CD4-positive, alpha-beta T cell treated with Interleukin-15 for 1 hour (primary cell): Measurements from ENCODE around the gene MMP26.

Experiments used
- DNase-seq: peaks from one replicate; pipeline ENCODE4 v3.0.0-alpha.2; 2020

MMP26 gene

DNA sequence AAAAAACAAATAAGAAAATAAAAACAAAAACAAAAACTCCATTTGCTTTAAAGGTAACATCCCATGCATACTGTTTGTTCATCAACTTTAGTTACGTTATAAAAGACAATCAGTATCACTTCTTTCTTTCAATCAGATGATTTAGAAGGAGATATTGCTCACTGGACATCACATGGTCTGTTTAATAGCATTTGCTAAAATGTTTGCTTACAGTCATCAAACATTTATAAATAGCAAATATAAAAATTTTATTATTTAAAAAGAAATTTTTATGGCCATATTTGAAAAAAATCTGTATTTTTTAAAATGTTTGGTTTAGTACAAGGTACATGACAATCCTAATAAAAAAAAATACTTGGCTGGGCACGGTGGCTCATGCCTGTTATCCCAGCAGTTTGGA, 22.6 kb downstream of the MMP26 start:
- no peak for DNase-seq

DNA sequence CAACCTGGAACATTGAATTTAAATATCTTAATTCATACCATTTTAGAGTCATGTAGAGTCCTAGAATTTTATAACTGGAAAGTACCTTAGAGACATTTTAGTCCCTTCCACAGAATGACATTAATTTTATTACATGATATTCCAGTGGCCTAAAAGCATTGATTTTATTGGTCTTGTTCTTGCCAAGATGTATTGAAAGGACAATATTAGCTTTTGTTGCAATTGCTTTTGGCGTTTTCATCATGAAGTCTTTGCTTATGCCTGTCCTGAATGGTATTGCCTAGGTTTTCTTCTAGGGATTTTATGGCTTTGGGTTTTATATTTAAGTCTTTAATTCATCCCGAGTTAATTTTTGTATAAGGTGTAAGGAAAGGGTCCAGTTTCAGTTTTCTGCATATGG, 36.2 kb downstream of the MMP26 start:
- no peak for DNase-seq

- DNase-seq, result no peak
Observed at GRCh38 chr11:4748438-4748837, 43.9 kb downstream of the MMP26 start.

DNA sequence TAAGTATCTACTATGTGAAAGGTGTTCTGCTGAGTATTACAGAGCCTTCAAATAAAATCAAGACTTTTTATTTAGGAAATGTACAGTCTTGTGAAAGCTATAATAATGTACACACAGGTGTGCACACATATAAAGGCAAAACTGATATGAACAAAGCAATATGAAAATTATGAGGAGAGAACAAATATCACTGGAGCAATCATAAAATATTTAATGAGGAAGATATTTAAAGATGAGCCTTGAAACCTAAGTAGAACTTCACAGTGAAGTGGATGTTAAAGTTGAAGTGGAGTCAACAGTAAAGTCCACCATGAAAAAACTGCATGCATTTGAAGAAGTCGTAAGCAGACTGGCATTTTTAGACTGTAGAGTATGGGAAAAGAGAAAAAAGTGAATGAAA, 46.6 kb downstream of the MMP26 start:
- no peak for DNase-seq
